SU-DHL-6 (cell line): ENCODE results near the gene ZNF718.
A peak's percentile ranks its signal among the peaks of the same experiment; 100 is the strongest.

Source experiments
- H2AFZ ChIP-seq: fragments of 200-600 bp; sonication (generic); 2 replicates; pipeline ENCODE4 v1.6.1; 2014; ENCODE audit warnings: low read depth, mild to moderate bottlenecking, moderate library complexity, mixed read lengths, antibody characterized with exemption, low read length; ENCODE audit not compliant: severe bottlenecking
- H3F3A ChIP-seq: fragments of 200-600 bp; shearing (Covaris generic); 2 replicates; pipeline ENCODE4 v1.6.0; 2016; ENCODE audit warnings: antibody characterized with exemption, mild to moderate bottlenecking; ENCODE audit not compliant: insufficient read depth
- H3K27ac ChIP-seq: fragments of 200-600 bp; sonication (generic); 2 replicates; pipeline ENCODE4 v1.5.1; 2016; ENCODE audit warnings: low read depth, mild to moderate bottlenecking, low read length, moderate library complexity, mixed read lengths
- H3K27me3 ChIP-seq: fragments of 200-600 bp; sonication (generic), shearing (Covaris generic); 2 replicates; pipeline ENCODE4 v1.6.0; 2014; ENCODE audit warnings: mild to moderate bottlenecking, low read length
- H3K36me3 ChIP-seq: fragments of 200-600 bp; sonication (generic); 2 replicates; pipeline ENCODE4 v1.6.1; 2014; ENCODE audit warnings: mild to moderate bottlenecking, low read length, mixed read lengths
- H3K4me2 ChIP-seq: fragments of 300-600, 200-600 bp; shearing (Covaris generic), sonication (generic); 2 replicates; pipeline ENCODE4 v1.6.0; 2014; ENCODE audit warnings: low read length, low read depth, mild to moderate bottlenecking; ENCODE audit not compliant: poor library complexity, severe bottlenecking
- H3K4me3 ChIP-seq: fragments of 200-600 bp; sonication (generic); 2 replicates; pipeline ENCODE4 v1.5.1; 2014; ENCODE audit warnings: antibody characterized with exemption, low read length, mild to moderate bottlenecking, mixed read lengths; ENCODE audit not compliant: insufficient read depth, poor library complexity, severe bottlenecking
- H3K79me2 ChIP-seq: fragments of 200-600 bp; sonication (generic); 2 replicates; pipeline ENCODE4 v1.6.1; 2014; ENCODE audit warnings: mild to moderate bottlenecking, low read length, moderate library complexity; ENCODE audit not compliant: insufficient read depth
- H3K9ac ChIP-seq: fragments of 200-600 bp; sonication (generic); 2 replicates; pipeline ENCODE4 v1.7.0; 2014; ENCODE audit warnings: mild to moderate bottlenecking, low read length
- H3K9me2 ChIP-seq: fragments of 200-600 bp; sonication (generic); replicated peaks from 2 replicates; pipeline ENCODE4 v1.6.1; 2014; ENCODE audit warnings: low read length; ENCODE audit not compliant: insufficient read depth
- H3K9me3 ChIP-seq: fragments of 200-600 bp; sonication (generic); 2 replicates; pipeline ENCODE4 v1.6.1; 2014; ENCODE audit warnings: low read length, mixed read lengths; ENCODE audit not compliant: insufficient read depth
- H4K20me1 ChIP-seq: fragments of 200-600 bp; sonication (generic); 2 replicates; pipeline ENCODE4 v1.6.1; 2014; ENCODE audit warnings: low read depth, mild to moderate bottlenecking, antibody characterized with exemption, low read length, moderate library complexity, mixed read lengths
- EZH2phosphoT487 ChIP-seq: fragments of 200-600 bp; sonication (generic), shearing (Covaris generic); conservative IDR thresholded peaks from 2 replicates; pipeline ENCODE4 v1.6.1; 2018; ENCODE audit warnings: mild to moderate bottlenecking, antibody characterized with exemption, low read length, moderate library complexity, mixed read lengths
- TF ChIP-seq, protein P1 (sequence below): fragments of 200-600 bp; sonication (generic); IDR thresholded peaks from one replicate; pipeline ENCODE4 v1.5.1; 2017; ENCODE audit warnings: antibody characterized with exemption, mild to moderate bottlenecking, low read length, moderate library complexity; ENCODE audit not compliant: insufficient read depth, poor library complexity, severe bottlenecking

The ZNF718 gene

DNA sequence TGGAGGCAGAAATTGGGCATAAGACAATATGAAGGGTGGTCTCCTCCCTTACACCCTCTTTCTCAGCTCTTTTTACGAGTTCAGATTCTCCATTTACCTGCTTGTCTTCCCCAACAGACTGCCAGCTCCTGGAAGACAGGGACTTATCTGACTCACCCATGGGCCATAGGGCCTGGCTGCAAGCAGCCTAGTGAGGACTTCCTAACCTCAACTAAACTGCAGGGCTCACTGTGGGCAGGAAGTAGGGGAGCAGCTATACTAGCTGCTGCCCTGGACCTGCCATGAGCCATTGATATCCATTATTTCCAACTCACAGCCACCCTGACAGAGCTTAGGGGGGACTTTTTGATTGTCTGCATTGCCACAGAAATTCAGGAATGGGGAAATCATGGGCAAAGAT lies 11.5 kb upstream of the ZNF718 start:
- H3K79me2 ChIP-seq: no peaks in the 10 kb centered on the region
- no peaks in the 10 kb centered on the region for H3K27me3 ChIP-seq
- TF ChIP-seq EZH2phosphoT487: no peak
- TF ChIP-seq, protein P1, sequence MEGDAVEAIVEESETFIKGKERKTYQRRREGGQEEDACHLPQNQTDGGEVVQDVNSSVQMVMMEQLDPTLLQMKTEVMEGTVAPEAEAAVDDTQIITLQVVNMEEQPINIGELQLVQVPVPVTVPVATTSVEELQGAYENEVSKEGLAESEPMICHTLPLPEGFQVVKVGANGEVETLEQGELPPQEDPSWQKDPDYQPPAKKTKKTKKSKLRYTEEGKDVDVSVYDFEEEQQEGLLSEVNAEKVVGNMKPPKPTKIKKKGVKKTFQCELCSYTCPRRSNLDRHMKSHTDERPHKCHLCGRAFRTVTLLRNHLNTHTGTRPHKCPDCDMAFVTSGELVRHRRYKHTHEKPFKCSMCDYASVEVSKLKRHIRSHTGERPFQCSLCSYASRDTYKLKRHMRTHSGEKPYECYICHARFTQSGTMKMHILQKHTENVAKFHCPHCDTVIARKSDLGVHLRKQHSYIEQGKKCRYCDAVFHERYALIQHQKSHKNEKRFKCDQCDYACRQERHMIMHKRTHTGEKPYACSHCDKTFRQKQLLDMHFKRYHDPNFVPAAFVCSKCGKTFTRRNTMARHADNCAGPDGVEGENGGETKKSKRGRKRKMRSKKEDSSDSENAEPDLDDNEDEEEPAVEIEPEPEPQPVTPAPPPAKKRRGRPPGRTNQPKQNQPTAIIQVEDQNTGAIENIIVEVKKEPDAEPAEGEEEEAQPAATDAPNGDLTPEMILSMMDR: no peak
- no peak overlapping the region for H3K4me3 ChIP-seq
- H3K9ac ChIP-seq: no peak overlapping the region
- peaks cover 8% of the 10 kb centered on the region; the same call in 1 of the 2 replicates for H3K9me3 ChIP-seq
- H2AFZ ChIP-seq: no peak overlapping the region
- H3K4me2 ChIP-seq: no peak overlapping the region
- no peaks in the 10 kb centered on the region for H3K9me2 ChIP-seq
- H3F3A ChIP-seq: no peaks in the 10 kb centered on the region
- no peaks in the 10 kb centered on the region for H4K20me1 ChIP-seq
- H3K36me3 ChIP-seq: no peaks in the 10 kb centered on the region
- no peak overlapping the region for H3K27ac ChIP-seq

DNA sequence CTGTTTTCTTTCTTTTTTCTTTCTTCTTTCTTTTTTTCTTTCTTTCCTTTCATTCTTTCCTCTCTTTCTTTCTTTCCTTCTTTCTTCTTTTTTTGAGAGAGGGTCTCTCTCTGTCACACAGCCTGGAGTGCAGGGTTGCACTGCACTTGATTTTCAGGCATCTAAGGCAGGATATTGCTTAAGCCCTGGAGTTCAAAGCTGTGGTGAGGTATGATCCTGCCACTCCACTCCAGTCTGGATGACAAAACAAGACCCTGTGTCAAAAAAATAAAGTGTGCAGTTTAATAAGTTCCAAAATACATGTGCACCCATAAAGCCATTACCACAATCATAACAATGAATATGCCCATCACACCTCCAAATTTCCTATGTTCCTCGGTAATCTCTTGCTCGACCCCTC lies 10.6 kb upstream of the ZNF718 start:
- no peaks in the 10 kb centered on the region for H3K36me3 ChIP-seq
- no peak overlapping the region for H3K9ac ChIP-seq
- no peak overlapping the region for H3K27ac ChIP-seq
- no peaks in the 10 kb centered on the region for H3K27me3 ChIP-seq
- no peaks in the 10 kb centered on the region for H3K79me2 ChIP-seq
- H3K4me2 ChIP-seq: no peak overlapping the region
- H3K4me3 ChIP-seq: no peak overlapping the region
- no peaks in the 10 kb centered on the region for H3K9me2 ChIP-seq
- no peaks in the 10 kb centered on the region for H4K20me1 ChIP-seq
- TF ChIP-seq, protein P1: no peak
- TF ChIP-seq EZH2phosphoT487: no peak
- H3K9me3 ChIP-seq: peaks cover 13% of the 10 kb centered on the region; the same call in 1 of the 2 replicates
- no peaks in the 10 kb centered on the region for H3F3A ChIP-seq
- no peak overlapping the region for H2AFZ ChIP-seq

DNA sequence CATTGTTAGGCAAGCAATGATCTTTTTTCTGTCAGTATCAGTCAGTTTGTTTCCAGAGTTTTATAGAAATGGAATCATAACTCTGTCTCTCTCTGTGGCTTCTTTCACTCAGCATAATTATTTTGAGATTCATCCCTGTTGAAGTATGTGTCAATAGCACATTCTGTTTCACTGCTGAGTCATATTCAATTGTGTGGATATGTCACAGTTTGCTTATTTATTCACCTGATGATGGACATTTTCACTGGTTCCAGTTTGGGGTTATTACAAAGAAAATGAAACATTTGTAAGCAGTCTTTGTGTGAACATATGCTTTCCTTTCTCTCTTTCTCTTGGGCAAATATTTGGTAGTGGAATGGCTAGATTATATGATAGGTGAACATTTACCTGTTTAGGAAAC lies 10.2 kb upstream of the ZNF718 start:
- TF ChIP-seq EZH2phosphoT487: no peak
- TF ChIP-seq, protein P1: no peak
- H3K9me3 ChIP-seq: peaks cover 15% of the 10 kb centered on the region; the same call in 1 of the 2 replicates
- H3K4me2 ChIP-seq: no peak overlapping the region
- H3K27me3 ChIP-seq: no peaks in the 10 kb centered on the region
- no peaks in the 10 kb centered on the region for H3K9me2 ChIP-seq
- H3K4me3 ChIP-seq: no peak overlapping the region
- H3K27ac ChIP-seq: no peak overlapping the region
- no peaks in the 10 kb centered on the region for H3K79me2 ChIP-seq
- no peaks in the 10 kb centered on the region for H3K36me3 ChIP-seq
- no peaks in the 10 kb centered on the region for H3F3A ChIP-seq
- H4K20me1 ChIP-seq: no peaks in the 10 kb centered on the region
- no peak overlapping the region for H3K9ac ChIP-seq
- no peak overlapping the region for H2AFZ ChIP-seq

GRCh38 chr4:116499-116898 lies 7.8 kb upstream of the ZNF718 start:
- no peak overlapping the region for H3K4me3 ChIP-seq
- peak overlapping the region; percentile 63 for H3K27ac ChIP-seq

More at GRCh38 chr4:116499-116898, 7.8 kb upstream of the ZNF718 start:
- H3K9ac ChIP-seq: no peak overlapping the region
- peak overlapping the region; percentile 31 for H3K4me2 ChIP-seq
- no peaks in the 10 kb centered on the region for H3F3A ChIP-seq
- H3K9me2 ChIP-seq: no peaks in the 10 kb centered on the region
- H3K9me3 ChIP-seq: peaks cover 12% of the 10 kb centered on the region; the same call in 1 of the 2 replicates
- H3K36me3 ChIP-seq: no peaks in the 10 kb centered on the region
- H3K79me2 ChIP-seq: no peaks in the 10 kb centered on the region
- peak overlapping the region; percentile 29 for H2AFZ ChIP-seq
- H3K27me3 ChIP-seq: no peaks in the 10 kb centered on the region
- TF ChIP-seq, protein P1: no peak
- no peak for TF ChIP-seq EZH2phosphoT487
- no peaks in the 10 kb centered on the region for H4K20me1 ChIP-seq
